Activated T-helper 1 cell treated with Interleukin-2 at 50 U/mL for 16 hours (primary cell): Measurements from ENCODE around the gene MOSMO.
"Not testable (repeated sequence)": the region's sequence is repeated elsewhere in the genome, so short reads cannot be mapped to it uniquely, and the experiment has no call there.

ENCODE experiments used
- DNase-seq: peaks from one replicate; pipeline ENCODE4 v3.0.0-alpha.2; 2020; ENCODE audit warnings: low read depth

The MOSMO gene

DNA sequence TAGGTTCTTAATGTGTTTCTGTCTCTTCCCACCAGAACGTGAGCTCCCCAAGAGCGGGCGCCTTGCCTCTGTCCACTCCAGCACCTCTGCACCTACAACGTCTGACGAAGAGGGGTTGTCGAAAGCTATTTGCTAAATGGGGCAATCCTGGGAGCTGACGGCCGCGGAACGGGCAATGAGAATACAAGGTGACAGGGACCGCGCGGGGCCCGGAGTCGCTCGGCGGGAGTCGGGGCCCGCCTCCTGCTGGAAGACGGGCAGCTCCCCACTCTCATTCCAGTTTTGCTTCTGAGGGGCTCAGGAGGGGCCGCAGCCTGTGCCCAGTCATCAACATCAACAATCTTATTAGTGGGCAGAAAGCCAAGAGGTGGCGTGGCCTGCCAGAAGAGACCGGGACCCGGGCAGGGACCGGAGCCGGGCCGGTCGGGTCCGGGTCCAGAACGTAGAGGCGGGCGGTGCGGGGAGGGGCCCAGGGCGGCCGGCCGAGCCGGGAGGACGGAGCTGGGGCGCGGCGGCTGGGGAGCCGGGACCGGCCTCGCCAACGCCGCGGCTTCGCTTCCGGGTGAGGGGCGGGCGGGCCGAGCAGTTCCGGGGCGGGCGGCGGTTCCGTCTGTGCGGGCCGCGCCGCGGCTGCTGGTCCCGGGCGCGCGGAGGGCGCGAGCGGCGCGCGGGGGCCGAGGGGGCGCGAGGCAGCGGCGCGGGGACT lies at the start of gene MOSMO:
Gene MOSMO, plus strand, starts transcription at position 603 of the 706 bp plus-strand sequence. CDS start 191 bp downstream, outside the sequence.
- peak; percentile 60 for DNase-seq

DNA sequence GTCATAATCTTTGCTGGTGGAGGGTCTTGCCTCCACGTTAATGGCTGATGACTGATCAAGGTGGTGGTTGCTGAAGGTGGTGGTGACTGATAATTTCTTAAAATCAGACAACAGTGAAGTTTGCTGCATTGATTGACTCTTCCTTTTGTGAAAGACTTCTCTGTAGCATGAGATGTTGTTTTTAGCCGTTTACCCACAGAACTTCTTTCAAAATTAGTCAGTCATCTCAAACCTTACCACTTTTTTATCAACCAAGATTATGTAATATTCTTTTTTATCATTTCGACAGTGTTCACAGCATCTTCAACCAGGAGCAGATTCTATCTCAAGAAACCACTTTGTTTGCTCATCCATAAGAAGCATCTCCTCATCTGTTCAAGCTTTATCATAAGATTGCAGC lies 48.9 kb upstream of the MOSMO start:
- DNase-seq, result no peak

DNA sequence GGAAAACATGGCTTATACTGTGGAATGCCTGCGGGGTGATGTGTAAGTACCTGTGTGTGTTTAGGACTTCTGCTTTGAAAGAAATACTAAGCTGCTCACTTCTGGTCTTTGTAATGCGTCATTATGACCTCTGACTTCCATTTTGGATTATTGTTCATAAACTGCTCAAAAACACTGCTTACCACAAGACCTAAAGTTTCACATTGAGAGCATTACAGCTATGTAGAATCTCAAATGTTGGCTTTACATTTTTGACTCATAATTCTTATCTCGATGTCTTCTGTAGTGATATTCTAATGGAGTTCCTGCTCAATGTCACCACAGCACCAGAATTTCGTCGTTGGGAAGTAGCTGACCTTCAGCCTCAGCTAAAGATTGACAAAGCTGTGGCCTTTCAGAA lies 45.4 kb upstream of the MOSMO start:
- no peak for DNase-seq

DNA sequence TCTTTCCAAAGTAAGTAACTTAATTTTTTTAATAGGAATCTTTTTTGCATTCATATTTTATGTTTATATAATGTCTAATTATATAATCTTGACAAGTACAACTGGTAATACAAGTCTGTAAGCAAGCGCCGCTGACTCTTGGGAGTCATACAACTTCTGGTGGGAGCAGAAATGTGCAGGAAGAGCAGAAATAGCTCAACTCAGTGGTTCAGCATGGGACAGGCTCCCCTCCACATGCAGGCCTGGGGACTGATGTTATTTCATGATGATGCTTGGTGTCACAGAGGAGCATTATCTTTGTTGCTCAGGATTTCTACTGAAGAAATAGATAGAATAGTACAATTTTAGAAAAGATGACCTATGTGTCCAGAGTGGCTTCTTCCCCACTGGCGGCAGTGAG lies 44.0 kb upstream of the MOSMO start:
- DNase-seq, result no peak

DNA sequence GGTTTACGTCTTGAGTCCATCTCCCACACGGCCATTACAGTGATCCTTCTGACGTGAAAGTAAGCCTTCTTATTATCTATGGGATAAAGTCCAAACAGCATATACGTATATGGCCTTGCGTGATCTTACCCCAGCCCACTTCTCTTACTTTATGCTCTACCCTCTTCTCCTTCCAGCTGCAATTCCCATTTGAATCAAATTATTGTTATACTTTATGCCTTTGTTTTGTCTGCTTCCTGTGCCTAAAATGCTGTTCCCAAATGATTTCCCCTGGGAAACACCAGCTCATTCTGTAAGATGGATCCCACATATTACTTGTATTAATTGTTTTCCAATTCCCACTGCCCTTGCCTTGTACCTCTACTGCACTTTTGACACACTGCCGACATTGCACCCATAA lies 43.6 kb upstream of the MOSMO start:
- no peak for DNase-seq

DNA sequence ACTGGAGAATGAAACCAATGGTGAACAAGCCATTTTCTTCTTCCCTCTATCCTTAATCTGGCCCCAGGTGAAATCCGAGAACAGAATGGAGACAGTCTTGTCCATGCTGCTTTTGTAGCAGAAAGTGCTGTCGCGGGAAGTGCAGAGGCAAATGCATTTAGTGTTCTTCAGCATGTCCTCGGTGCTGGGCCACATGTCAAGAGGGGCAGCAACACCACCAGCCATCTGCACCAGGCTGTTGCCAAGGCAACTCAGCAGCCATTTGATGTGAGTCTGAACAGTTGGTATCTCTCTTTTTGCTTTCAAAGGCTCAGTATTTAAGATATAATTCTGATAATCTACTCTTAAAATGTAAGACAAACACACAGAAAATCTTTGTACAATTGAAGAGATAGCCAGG lies 36.1 kb upstream of the MOSMO start:
- no peak for DNase-seq

DNA sequence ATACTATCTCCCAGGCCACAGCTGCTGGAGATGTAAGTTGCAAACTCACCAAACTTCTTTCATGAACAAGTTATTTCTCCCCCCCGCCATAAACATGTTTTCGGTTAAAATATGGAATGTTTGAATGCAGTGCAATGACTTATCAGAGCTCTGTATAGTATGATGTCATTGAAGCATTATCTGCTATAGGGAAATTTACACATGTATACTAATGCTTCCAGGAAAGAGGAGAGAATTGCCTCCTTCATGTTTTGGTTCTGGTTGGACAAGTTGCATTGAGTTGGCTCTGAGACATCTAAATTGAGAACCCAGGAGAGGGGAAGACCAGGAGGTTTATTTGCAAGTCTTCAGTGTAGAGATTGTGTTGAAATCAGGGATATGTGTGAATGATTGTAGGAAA lies 34.0 kb upstream of the MOSMO start:
- DNase-seq, result no peak

DNA sequence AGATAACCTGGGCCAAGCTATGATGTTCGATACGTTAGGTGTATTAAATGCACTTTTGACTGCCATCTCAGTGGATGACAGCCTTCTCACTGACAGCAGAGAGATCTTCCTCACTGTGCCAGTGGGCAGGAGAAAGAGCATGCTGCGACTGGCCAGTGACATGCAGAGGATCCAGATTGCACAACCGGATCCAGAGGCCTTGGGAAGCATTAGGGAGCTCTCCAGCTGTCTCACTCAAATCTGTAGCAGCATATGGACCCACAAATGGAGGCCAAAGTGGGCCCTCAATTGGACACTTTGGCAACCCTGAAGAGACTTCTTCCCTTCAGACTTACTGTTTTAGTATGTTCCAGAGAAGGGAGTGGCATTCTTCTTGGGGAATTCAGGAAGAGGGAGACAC lies 27.9 kb upstream of the MOSMO start:
- DNase-seq, result no peak

DNA sequence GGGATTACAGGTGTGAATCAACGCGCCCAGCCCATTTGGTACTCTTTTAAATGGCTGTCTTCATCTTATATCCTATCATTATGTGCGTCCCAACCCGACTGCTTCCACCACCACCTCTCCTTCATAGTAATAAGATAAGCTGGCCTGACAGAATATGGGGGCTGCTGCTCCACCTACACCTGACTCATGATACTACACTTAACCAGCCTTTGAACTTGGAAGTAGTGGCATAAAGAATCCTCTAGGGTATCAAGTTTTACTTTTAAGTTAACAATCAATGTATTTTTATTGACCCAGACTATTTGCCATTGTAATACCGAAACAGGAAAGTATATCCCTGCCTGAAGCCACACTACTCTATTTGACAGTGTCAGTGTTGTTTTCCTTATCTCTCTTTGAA lies 25.8 kb upstream of the MOSMO start:
- no peak for DNase-seq

DNA sequence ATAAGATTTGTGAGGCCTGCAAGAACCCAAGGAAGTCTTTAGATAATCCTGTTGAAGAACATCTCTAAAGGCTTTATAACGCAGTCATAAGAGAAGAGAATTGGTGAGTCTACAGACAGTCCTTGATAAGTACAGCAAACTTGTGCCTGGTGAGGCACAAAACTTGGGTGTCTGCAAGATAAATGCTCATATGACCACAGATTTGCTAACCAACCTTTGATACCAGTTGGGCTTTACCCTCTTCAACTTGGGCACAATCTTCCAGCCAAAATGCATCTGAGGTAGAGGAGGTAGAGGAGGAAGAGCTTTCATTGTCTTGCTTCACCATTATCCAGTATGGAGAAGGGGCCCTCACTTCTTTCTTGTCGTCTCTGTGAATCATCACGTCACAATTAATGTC lies 23.8 kb upstream of the MOSMO start:
- DNase-seq, result no peak

DNA sequence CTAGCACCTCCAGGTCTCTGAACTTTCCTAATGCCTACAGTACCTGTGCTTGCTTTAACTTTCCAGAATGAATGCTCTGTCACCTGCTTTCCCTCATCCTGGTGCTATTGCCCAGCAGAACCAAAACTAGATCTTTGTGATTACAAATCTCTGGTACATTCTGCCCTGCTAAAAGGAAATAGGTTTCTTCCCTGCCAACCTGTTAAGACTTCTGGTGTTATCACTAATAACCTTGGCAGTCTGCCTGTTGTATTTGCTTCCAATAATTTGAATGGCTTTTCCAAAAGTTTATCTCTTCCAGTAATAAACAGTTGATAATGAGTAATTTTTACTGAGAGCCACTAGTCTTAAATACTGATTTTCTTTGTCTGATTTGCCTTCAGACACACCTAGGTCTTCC lies 22.4 kb upstream of the MOSMO start:
- no peak for DNase-seq

DNA sequence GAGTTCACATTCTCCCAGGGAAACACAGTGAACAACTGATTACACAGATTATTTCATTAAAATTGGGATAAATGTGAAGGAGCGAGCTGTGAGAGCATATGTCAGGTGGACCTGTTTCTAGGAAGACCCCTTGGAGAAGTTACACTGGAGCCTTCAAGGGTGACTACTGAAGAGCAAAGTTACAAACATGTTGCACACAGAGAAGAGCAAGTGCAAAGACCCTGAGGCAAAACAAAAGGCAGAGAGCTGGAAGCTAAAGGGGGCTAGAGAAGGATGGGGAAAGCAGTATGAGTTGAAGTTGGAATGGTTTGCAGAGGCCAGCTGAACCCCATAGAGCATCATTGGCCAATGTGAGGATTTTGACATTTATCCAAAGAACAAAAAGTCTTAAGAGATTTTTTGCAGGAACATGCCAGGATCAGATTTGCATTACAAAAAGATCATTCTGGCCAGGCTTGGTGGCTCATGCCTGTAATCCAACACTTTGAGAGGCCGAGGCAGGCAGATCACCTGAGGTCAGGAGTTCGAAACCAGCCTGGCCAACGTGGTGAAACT lies 21.1 kb upstream of the MOSMO start:
- no peak for DNase-seq

DNA sequence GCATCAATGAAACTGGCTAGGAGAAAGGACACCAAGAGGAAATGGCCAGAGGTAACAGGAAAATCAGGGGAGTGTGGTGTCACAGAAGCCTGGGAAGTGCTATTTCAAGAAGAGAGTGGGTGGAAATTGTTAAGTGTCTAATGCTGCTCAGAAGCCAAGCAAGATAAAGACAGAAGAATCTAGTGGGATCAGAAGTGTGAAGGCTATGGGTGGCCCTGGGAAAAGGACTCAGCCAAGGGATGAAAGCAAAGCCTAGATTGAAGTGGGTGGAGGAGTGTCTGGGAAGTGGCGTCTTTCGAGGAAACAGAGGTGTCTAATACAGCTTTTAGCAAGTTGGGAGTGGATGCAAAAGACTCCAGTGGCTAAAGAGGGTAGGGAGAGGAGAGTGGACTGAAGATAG lies 20.4 kb upstream of the MOSMO start:
- DNase-seq, result no peak

DNA sequence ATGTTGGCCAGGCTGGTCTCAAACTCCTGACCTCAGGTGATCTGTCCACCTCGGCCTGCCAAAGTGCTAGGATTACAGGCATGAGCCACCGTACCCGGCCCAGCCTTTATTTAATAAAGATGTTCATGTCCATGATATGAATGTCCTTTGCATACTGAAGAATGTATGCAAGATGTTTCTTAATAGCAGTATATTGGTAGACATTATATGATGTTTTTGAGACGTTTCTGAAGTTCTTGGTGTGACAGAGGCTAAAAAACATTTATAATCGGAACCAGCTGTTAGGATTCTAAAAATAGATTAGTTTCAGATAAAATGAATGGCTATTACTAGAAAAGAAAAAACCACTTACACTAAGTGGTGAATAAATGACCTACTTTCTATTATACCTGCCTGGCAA lies 18.8 kb upstream of the MOSMO start:
- DNase-seq, result no peak

DNA sequence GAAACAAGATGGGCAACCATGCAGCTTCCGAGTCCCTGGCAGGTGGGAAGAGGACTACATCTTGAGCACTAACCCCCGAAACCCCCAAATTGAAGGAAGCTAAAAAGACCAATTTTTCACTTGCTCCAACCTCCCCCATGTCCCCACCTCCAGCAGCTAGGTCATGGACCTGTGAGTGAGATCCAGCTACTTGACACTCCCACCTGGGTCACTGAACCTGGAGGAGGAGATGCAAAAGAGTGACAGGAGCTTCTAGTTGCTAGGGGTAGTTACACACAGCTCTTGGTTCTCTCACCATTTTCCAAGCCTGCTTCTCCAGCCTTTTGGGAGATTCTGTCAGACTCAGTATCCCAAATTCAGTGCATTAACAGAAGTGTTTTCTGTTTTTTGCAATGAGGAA lies 18.2 kb upstream of the MOSMO start:
- no peak for DNase-seq

DNA sequence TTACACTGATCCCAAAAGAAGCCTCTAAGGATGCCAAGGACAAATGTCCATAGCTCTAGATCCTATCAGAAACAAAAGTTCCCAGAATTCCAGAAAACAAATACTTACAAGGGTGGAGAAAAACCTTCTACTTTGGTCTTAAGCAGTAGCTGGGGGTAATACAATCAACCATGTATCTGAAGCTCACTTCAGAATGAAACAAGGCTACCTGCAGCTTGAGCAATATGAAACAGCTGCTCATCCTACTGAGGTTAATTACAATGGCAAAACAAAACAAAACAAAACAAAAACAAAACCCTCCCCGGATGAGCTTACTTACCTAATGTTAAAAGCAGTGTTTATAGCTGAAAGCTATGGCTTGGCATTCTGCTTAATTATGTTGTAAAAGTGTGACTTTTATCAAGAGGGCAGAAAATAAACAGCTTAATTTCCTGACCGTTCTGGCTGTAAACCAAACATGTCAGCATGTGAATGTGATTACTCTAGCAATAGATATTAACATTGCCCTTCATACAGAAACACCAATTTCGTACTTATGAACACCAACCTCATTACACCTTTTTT lies 17.4 kb upstream of the MOSMO start:
- DNase-seq, result no peak

DNA sequence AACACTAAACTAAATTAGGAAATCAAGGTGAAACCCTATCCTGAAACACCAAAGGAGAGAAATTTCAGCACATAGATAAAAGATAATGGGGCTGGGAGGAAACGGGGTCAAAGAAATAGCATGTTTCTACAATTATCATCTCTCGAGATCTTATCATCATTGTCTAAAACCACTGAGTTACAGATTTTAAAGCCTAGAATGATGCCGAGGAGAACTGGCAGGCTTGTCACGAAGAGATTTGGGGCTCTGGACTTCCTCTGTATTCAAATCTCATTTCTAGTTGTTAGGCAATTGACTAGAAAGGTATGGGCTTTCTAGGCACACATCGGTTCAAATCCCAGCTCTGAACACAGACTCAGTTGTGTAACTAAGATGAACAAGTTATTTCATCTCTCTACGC lies 16.3 kb upstream of the MOSMO start:
- no peak for DNase-seq

DNA sequence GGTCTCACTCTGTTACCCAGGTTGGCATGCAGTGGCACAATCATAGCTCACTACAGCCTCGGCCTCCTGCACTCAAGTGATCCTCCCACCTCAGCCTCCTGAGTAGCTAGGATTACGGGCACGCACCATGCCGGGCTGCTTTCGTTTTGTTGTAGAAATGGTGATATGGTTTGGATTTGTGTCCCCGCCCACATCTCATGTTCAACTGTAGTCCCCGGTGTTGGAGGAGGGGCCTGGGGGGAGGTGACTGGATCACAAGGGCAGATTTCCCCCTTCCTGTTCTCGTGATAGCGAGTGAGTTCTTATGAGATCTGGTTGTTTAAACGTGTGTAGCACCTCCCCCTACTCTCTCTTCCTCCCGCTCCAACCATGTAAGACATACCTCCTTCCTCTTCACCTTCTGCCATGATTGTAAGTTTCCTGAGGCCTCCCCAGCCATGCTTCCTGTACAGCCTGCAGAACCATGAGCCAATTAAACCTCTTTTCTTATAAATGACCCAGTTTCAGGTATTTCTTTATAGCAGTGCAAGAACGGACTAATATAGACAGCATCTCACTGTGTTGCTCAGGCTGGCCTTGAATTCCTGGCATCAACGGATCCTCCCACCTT lies 12.9 kb upstream of the MOSMO start:
- DNase-seq, result no peak

DNA sequence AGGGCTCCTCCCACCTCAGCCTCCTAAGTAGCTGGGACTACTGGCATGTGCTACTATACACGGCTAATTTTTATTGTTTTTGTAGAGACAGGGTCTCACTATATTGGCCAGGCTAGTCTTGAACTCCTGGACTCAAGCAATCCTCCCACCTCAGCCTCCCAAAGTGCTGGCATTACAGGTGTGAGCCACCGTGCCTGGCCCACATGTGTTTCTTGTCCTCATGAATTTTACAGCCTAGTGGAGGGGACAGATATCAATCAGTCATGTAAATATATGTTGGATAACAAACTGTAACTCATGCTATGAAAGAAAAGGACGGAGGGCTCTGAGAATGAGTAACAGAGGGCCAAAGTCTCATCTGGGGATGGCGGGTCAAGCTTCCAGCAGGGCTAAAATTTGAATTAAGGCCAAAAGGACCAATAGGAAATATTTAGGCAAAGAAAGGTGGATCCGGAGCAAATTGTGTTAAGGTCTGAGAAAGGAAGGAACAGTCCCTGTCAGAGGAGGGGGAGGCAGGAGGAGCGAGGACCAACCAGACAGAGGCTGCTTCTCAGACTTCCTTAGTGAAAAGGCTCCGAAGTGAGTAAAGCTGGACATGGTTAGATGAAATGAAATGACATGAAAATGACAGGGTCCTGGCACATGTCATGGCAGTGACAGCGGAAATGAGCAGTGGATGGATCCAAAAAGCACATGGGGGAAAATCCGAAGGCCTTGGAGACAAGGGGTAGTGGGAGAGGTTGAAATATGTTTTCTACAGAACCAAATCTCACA lies 10.8 kb upstream of the MOSMO start:
- no peak for DNase-seq

DNA sequence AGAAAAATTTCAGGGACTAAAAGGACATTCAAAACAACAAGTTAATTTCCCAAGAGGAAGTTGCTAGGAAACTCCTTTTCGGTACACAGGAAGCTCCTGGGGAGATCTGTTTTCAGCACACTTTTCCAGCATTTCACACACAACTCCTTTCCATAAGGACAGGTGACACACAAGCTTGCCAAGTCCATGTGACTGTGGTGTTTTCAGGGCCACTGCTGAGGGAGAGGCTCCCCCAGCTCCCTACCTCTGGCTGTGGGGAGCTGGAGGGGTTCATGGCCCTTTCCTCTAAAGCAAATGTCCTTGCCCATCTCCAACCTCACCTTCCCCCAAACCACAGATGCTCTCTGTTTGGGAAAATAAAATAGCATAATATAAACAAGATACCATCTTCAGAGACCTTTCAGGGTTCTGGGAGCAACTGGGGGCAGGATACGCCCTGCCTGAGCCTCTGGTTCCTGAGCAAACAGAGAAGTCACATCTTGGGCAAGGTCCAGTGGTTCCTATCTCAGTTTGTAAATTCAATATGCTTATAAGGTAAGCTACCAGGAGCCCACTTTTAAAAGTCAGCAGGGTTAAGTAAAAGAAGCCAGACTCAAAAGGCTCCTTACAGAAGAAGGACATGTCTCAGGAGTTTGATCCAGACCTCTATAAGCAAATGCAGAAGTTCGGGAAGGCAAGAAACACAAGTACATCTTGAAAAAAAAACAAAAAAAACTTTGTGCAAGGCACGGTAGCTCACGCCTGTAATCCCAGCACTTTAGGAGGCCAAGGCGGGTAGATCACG lies 10.0 kb upstream of the MOSMO start:
- DNase-seq, result no peak

DNA sequence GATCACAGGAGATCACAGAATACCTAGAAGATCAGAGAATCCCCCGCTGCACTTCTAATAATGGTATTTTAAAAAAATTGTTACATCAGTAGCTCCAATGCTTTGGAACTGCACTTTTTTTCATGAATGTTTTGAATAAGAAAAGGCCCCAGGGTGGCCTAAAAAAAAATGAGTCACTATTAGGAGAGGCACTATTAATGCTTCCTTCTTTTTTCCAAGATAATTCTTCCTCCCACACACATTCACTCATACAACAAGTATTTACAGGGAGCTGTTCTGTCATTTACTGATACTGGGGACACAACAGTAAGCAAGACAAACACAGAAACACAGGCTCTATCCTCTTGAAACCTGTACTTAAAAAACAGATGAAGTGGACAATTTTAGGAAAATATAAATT lies 6.3 kb upstream of the MOSMO start:
- no peak for DNase-seq

DNA sequence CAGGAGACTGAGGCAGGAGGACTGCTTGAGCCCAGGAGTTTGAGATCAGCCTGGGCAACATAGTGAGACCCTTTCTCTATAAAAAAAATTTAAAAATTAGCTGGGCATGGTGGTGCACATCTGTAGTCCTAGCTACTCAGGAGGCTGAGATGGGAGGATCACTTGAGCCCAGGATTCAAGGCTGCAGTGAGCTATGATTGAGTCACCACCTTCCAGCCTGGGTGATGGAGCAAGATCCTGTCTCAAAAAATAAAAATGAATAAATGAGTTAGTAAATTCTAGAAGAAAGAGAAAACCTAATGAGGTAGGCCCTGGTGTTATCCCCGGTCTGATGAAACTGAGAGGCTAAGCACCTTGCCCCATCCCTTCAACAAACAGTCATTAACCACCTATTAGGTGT lies 5.9 kb upstream of the MOSMO start:
- not testable (repeated sequence) for DNase-seq
